Measurements from ENCODE around the gene WDTC1. TPM values are rescaled to one million over a fixed set of nuclear protein-coding genes. Genes with fewer than 3 reads are reported as not detected.

Gene WDTC1
- total and polyA plus RNA-seq, 2 of the 13 experiments (the other 11 are each of a cell fraction or from before 2014, with no cell fraction given): 5.5 TPM

DNA sequence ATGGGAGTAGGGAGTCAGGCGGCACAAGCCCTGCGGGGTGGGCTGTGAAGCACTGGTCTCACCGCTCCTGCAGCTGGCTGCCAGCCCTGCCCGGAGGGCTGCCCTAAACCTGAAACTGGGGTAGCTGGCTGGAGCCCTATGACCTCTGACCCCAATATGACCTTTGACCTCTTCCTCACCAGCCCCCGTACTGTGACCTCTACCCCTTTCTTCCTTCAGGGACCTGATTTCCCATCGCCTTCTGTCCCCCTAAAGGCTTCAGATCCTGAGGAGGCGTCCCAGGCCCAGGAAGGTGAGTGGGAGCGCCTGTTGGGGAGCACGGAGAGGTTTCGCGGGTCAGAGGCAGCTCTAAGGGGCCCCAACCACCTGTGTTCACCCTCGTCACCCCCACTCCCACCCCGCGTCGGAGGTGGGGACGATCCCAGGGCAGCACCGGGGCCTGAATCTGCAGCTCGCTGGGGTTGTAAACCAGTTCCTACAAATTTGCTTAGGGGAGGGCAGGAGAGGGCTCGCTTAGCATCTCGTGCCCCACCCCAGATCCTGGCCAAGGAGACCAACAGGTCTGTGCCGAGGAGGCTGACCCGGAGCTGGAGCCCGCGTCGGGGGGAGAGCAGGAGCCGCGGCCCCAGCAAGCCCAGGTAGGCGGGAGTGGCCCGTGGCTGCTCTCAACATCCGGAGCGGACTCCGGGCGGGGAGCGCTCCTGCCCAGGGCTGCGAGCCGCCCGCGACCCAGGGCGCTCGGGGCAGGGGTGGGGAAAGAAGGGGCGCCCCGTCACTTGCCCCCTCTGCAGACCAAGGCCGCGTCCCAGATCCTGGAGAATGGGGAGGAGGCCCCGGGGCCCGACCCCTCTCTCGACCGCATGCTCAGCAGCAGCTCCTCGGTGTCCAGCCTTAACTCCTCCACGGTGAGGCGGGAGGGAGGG lies 114.7 kb downstream of the WDTC1 start:
- Histone ChIP-seq H3K4me1 (ENCODE audit: insufficient read depth, low read length) (peaks cover 28% of the 10 kb centered on the region), H3K79me2 (ENCODE audit: insufficient read depth, low read length) (no peaks in the 10 kb centered on the region), H3K9me3 (ENCODE audit: low read length) (no peaks in the 10 kb centered on the region), H3K9ac (ENCODE audit: insufficient read depth, low read depth, low read length) (peak overlapping the region; percentile 22; the same call in 1 of the 2 replicates), H2AFZ (ENCODE audit: low read length) (no peak overlapping the region), H3K27ac (ENCODE audit: extremely low read length, insufficient read depth, low read length) (no peak overlapping the region), H3K36me3 (replicated peaks in 1 of 2; ENCODE audit: control insufficient read depth in 1 of 2, insufficient read depth in 2 of 2, low read length in 2 of 2) (no peaks in the 10 kb centered on the region), H3K27me3 (ENCODE audit: control insufficient read depth in 1 of 2, insufficient read depth in 2 of 2, low read length in 2 of 2) (no peaks in the 10 kb centered on the region), H3K4me2 (ENCODE audit: low read depth, low read length) (peak overlapping the region; percentile 87), H3K4me3 (replicated peaks in 1 of 3; ENCODE audit: insufficient read depth in 1 of 3, low read depth in 2 of 3, low read length in 3 of 3) (peak overlapping the region; percentile 49 to 70 (median 57)), H4K20me1 (ENCODE audit: insufficient read depth, low read length) (no peaks in the 10 kb centered on the region)
- 57% methylated on average over 9 of the region's 51 CpGs for WGBS (ENCODE audit: low lambda C conversion rate)
- DNase-seq (ENCODE audit: low spot score) (no peak), ATAC-seq (peak; percentile 65), FAIRE-seq (no peak)
- no TSS peak for BruUV-seq (replicated peaks)
- POLR2A ChIA-PET: interaction anchor here (0.7 to 1.6 kb wide), 3 partner anchors 8 to 258 kb away, joined by 3 to 6 read pairs (median 3); partner anchors contain the start of gene MAP3K6
- CTCF ChIA-PET (ENCODE audit: low intra/inter-chr PET ratio, low total read pairs): no interaction called here
- intact Hi-C loops (cut with micrococcal nuclease; ENCODE audit: unreplicated experiment): loop anchor here (1.0 kb wide), 1 partner anchor 8 kb away; no protein-coding TSS in a partner anchor
- in situ Hi-C loops (cut with HindIII; ENCODE audit: extremely low pct_ligation_motif_present, low pct_unique_long_range_greater_than_20kb): no loop called here
- TF ChIP-seq YEATS4 (CRISPR knock-in tag; IDR thresholded peaks at IDR 0.05; ENCODE audit: borderline replicate concordance) (no peak; the same call in 1 of the 2 replicates), POGZ (CRISPR knock-in tag; IDR thresholded peaks at IDR 0.05) (no peak), TEAD2 (CRISPR knock-in tag; IDR thresholded peaks at IDR 0.05) (no peak), NFYB (CRISPR knock-in tag; IDR thresholded peaks at IDR 0.05) (no peak), ZNF772 (CRISPR knock-in tag; IDR thresholded peaks at IDR 0.05) (0 out of 2 replicates have a peak, but pooled peaks have one; percentile 29), KDM3A (CRISPR knock-in tag; IDR thresholded peaks at IDR 0.05; ENCODE audit: low read depth) (no peak), GABPA (IDR thresholded peaks at IDR 0.05; ENCODE audit: low read depth, low read length) (no peak), GABPA (CRISPR knock-in tag; IDR thresholded peaks at IDR 0.05; ENCODE audit: low read depth) (no peak), TOE1 (CRISPR knock-in tag; IDR thresholded peaks at IDR 0.05) (no peak), POLR2G (IDR thresholded peaks at IDR 0.05; ENCODE audit: low read depth, low read length) (peak; percentile 40; the same call in 1 of the 2 replicates), PLSCR1 (CRISPR knock-in tag; IDR thresholded peaks at IDR 0.05; ENCODE audit: borderline replicate concordance) (no peak), ZNF235 (CRISPR knock-in tag; IDR thresholded peaks at IDR 0.05; ENCODE audit: borderline replicate concordance) (peak; percentile 67; the same call in 1 of the 2 replicates), AKAP8 (CRISPR knock-in tag; IDR thresholded peaks at IDR 0.05) (0 out of 2 replicates have a peak, but pooled peaks have one; percentile 54), CHD2 (IDR thresholded peaks at IDR 0.05; ENCODE audit: low read depth, low read length) (no peak), NRL (CRISPR knock-in tag; IDR thresholded peaks at IDR 0.05; ENCODE audit: borderline replicate concordance) (no peak), GRHL1 (CRISPR knock-in tag; conservative IDR thresholded peaks at IDR 0.05) (no peak), GABPB1 (CRISPR knock-in tag; IDR thresholded peaks at IDR 0.05) (peak; percentile 70; the same call in 1 of the 2 replicates), ZNF737 (CRISPR knock-in tag; IDR thresholded peaks at IDR 0.05; ENCODE audit: borderline replicate concordance) (no peak), AGO1 (IDR thresholded peaks at IDR 0.05; ENCODE audit: low read depth, low read length, poor library complexity, severe bottlenecking) (peak; percentile 67), RBM39 (IDR thresholded peaks at IDR 0.05; ENCODE audit: low read depth, low read length, poor library complexity, severe bottlenecking) (peak; percentile 53), YEATS2 (CRISPR knock-in tag; IDR thresholded peaks at IDR 0.05; ENCODE audit: borderline replicate concordance) (no peak), TGIF2 (CRISPR knock-in tag; IDR thresholded peaks at IDR 0.05) (no peak), TMF1 (CRISPR knock-in tag; IDR thresholded peaks at IDR 0.05; ENCODE audit: low read depth) (0 out of 2 replicates have a peak, but pooled peaks have one; percentile 56)
